GM20000 (cell line): Measurements from ENCODE around the gene MYADML2.

Source experiments
- DNase-seq: peaks from one replicate; pipeline ENCODE4 v3.0.0; 2012; ENCODE audit warnings: low spot score
- CTCF ChIP-seq: IDR thresholded peaks from 2 replicates; pipeline ENCODE4 v1.5.1; 2012; ENCODE audit warnings: mild to moderate bottlenecking, control low read depth; ENCODE audit errors: extremely low read depth, missing control alignments

The MYADML2 gene

GRCh38 chr17:81942167-81942553 is 4.9 kb downstream of the MYADML2 start:
- no peak for DNase-seq
- no peak for TF ChIP-seq CTCF

GRCh38 chr17:81941484-81942166 is 5.4 kb downstream of the MYADML2 start:
- no peak for TF ChIP-seq CTCF
- DNase-seq, result no peak

GRCh38 chr17:81940538-81941483 is 6.2 kb downstream of the MYADML2 start:
- no peak for TF ChIP-seq CTCF
- no peak for DNase-seq

GRCh38 chr17:81939881-81940385 is 7.1 kb downstream of the MYADML2 start:
- TF ChIP-seq CTCF, result no peak
- DNase-seq, result no peak

GRCh38 chr17:81939218-81939617 is 7.8 kb downstream of the MYADML2 start:
- no peak for DNase-seq
- TF ChIP-seq CTCF, result no peak

- TF ChIP-seq CTCF, result no peak
- no peak for DNase-seq
Measured at GRCh38 chr17:81935709-81936084, 11.3 kb downstream of the MYADML2 start.

GRCh38 chr17:81934850-81935708 is 12.0 kb downstream of the MYADML2 start:
- no peak for TF ChIP-seq CTCF
- no peak for DNase-seq
